RCC 7860 (cell line): ENCODE measurements around the gene MTUS2.

Experiments used
- DNase-seq: peaks from one replicate; pipeline ENCODE4 v3.0.0-alpha.2; 2015; ENCODE audit warnings: low spot score
- FAIRE-seq: peaks from 2 replicates; lab custom pipeline; 2012; peaks lifted over from hg19 to GRCh38; lab: Jason Lieb, UNC

The MTUS2 gene

DNA sequence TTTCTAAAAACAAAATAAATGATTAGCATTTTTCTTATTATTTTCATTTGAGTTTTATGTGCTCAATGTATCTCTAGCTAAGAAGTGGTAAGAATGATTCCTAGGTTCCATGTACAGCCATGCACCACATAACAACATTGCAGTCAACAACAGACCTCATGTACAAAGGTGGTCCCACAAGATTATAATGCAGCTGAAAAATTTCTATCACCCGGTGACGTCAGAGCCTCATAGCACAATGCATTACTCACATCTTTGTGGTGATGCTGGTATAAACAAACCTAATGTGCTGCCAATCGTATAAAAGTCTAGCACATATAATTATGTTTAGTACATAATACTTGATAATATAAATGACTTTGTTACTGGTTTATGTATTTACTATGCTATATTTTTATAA is 654.9 kb downstream of the MTUS2 start:
- FAIRE-seq (no peak), DNase-seq (no peak)

DNA sequence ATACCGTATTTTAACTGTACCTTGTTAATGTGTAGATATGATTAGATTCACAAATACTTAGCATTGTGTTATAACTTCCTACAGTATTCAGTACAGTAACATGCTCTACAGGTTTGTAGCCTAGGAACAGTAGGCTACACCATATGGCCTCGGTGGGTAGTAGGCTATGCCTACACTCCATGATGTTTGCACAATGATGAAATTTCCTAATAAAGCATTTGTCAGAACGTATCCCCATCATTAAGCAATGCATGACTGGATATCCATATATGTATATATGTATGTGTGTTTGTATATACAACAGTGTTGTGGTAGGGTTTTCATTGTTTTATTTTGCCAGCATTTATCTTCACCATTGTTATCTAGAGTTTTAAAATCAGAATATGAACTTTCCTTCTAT is 655.9 kb downstream of the MTUS2 start:
- no peak for FAIRE-seq
- DNase-seq: no peak

DNA sequence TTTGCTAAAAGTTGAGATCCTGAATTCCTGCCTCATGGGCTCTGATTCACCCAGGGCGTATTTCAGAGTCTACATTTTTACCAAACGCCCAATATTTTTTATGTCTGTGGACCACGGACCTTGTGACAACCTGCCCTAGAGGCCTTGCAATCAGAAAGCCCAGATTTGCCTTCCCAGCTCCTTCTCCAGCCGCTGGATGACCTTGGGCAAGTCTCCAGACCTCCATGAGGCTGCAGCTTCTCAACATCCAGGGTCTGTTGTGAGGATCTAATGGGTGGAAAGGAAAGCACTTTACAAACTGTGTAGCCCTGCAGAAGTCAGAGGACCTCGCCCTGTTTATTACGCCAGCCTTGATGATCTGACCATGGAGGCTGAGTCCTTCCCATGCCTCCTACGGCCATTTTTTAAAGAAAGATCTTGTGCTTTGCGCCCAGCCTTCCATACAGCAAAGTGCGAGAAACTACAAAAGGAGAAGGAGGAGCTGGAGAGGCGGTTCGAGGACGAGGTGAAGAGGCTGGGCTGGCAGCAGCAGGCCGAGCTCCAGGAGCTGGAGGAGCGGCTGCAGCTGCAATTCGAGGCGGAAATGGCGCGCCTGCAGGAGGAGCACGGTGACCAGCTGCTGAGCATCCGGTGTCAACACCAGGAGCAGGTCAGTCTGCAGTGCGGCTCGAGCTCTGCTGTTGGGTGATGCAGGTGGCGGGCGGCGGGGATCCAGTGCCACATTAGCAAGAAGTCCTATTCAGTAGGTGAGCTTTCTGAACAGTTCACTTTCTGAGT is 659.8 kb downstream of the MTUS2 start:
- DNase-seq: no peak
- no peak for FAIRE-seq

DNA sequence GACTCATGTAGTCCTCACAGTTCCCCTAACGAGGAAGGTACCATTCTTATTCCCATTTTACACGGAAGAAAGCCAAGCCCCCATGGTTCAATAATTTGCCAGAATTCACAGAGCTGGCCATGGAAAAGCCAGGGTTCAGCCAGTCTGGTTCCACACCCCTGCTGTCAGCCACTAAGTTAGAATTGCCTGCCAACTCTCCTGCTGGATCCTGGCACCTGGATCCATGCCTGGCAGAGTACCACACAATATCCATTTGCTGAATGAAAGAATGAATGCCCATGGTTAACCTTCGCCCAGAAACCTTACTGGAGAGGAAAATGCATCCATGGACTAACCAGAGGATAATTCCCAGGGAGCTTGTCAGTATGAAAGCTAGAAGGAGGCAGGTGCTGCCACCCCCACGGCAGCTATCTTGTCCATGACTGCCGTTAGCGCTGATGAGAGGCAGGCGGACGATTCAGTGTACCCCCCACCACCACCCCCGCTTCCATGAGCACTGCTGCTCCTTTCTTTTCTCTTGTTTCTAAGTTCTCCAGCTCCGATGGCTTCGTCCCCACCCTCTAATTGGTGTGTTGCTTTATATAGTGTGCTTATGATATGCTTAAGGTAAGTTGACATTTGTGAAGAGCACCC is 660.9 kb downstream of the MTUS2 start:
- DNase-seq (no peak), FAIRE-seq (no peak)

DNA sequence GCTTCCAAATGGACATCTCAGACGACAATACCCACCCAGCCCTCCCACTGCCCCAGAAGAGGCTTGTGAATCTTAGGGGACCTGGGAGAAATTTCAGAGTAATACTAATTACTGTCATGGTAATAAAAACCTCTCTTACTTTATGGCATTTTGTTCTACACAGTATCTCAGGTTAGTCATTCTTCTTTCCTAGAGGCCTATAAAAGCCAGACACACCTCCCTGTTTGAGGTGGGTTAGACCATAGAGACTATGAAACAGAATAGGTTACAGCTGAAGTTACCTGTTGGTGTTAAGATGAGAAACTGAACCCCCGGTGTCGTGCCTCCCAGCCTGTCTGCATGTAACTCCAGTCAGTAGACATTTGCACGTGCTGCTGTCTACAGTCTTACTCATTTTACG is 661.5 kb downstream of the MTUS2 start:
- no peak for DNase-seq
- no peak for FAIRE-seq

DNA sequence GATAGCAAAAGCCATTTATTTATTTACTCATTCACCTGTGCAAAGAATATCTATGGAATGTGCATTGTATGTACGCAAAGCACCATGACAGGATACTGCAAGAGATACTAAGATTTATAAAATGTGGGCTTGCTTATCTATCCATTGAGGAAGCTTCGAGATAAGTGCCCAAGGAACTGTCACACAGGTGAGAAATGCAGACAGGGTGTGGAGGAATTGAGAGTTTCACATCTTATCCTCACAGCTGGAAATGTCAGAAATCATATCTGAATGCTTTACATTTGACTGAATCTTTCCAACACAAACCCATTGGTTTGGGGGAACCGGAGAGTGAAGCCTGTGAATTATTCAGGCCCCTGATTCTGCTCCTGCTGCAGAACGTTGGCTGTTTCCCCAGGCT is 662.4 kb downstream of the MTUS2 start:
- FAIRE-seq (no peak), DNase-seq (no peak)

DNA sequence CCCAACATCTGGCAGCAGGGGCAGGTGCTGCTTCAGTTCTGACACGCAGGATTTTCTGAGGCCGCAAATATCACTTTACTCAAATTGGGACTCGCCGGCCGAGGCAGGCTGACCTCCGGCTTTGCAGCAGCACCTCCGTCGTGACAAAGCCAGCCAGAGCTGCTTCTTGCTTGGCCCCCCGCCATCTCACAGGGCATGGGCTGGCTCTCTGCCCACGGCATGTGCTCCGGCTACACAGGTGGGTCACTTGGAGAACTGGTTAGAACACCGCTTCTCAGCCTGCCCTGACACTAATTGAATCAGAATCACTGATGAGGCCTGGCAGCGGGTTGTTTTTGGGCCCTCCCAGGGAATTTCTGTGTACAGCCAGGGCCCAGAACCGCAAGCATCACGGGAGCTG is 663.1 kb downstream of the MTUS2 start:
- FAIRE-seq (no peak), DNase-seq (no peak)

DNA sequence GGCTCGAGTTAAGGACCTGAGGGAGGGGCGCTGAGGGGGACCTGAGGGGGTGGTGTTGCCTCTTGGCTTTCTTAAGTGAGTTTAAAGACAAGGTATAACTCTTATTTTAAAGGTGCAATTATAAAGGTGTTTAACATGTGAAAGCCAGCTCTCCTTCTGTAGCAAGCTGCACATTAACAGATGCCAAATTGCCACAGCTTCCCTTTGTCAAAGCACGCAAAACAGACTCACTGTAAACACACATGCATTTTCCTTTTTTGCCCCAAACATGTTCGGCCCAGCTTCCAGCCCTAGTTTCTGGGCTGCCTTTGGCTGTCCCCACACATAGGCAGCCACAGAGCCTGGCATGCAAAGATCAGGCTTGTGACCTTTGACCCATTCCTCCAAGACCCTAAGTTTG is 663.5 kb downstream of the MTUS2 start:
- FAIRE-seq (no peak), DNase-seq (no peak)

DNA sequence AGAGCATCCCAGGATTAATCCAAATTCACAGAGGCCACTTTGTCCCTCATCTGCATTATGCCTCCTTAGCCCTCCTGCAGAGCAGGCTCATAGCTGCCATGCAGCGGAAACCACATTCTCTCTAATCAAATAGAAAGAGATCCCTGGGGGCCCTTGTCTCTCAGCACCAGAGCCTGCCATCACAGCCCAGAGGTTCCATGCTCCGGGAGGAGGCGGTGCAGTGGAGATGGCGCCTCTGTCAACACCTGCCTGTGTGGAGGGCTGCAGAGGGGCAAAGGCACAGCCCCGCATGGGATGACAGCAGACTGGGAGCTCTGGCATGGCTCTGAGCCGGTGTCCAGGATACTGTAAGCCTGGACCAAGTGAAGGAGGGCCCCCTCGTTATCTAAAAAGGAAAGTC is 664.1 kb downstream of the MTUS2 start:
- DNase-seq: no peak
- FAIRE-seq: no peak

DNA sequence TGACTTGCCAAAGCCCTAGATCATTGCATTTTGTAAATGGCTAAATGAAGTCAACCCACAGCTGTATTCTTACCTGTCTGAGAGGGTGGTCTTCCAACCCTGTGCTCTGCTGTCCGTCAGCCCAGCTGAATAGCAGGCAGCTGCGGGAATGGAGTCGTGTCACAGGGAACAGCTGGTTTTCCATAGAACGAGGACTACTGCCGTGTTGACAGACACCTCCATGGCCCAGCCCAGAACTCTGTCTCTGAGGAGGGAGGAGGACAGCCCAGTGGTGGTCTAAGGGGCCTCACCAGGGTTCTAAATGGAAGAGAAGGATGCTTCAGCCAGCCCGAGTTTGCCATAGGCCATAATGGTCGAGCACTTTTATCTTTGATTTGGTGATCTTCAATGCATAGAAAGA is 664.7 kb downstream of the MTUS2 start:
- FAIRE-seq: no peak
- no peak for DNase-seq

DNA sequence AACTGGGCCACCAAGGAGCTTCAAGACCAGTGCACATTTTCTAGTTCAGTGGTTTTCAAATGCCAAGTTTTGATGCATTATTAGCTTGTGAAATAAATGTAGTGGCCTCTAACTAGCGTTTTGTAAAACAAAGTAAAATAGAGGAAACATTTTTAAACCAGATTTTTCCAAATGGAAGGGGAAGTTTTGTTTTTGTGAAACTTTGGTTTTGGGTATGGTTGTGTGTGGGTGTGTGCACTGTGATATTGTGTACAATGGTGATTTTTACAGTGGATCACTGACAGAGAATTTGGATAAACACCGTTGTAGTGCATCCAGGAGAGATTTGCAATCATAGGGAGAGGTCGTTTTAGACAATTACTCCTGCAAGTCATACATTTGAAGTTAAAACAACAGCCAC is 666.4 kb downstream of the MTUS2 start:
- FAIRE-seq (no peak), DNase-seq (no peak)

DNA sequence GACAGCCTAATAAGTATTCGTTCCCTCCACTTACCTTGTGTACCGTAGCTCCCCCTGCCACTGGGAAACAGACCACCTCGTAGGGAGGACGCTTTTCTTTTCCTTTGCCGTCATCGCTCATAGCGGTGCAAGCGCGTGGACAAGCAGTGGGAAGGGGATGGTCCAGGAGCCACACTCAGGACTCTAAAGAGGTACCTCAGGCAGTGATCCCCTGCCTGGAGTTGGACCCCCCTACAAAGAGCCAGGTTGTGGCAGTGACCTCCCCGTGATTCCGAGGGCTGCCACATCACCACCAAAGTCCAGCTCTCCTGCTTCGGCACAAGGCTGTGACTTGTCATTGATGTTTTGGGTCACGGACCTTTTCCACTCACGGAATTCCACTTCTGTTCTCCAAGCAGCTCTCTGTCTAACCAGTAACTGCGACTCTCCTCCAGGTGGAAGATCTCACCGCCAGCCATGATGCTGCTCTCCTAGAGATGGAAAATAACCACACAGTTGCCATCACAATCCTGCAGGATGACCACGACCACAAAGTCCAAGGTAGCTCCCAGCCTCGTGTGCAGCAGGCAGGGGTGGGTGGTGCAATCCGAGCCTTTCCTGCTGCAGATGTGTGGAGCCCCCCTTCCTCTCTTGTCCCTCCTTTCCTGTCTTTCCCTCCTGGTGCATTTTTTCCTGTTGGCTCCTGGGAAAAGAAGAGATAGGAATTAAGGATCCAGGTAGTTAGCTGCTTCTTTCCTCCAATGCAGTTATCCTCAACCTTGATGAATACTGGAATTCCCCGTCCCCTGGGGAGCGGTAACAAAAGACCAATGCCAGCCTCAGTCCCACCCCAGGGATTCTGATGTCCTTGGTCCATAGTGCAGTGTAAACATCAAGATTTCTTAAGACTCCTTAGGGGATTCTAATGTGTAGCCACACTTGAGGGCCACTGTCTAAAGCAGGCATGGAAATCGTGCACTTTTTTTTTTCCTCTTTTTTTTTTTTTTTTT is 667.6 kb downstream of the MTUS2 start:
- no peak for DNase-seq
- FAIRE-seq: no peak

DNA sequence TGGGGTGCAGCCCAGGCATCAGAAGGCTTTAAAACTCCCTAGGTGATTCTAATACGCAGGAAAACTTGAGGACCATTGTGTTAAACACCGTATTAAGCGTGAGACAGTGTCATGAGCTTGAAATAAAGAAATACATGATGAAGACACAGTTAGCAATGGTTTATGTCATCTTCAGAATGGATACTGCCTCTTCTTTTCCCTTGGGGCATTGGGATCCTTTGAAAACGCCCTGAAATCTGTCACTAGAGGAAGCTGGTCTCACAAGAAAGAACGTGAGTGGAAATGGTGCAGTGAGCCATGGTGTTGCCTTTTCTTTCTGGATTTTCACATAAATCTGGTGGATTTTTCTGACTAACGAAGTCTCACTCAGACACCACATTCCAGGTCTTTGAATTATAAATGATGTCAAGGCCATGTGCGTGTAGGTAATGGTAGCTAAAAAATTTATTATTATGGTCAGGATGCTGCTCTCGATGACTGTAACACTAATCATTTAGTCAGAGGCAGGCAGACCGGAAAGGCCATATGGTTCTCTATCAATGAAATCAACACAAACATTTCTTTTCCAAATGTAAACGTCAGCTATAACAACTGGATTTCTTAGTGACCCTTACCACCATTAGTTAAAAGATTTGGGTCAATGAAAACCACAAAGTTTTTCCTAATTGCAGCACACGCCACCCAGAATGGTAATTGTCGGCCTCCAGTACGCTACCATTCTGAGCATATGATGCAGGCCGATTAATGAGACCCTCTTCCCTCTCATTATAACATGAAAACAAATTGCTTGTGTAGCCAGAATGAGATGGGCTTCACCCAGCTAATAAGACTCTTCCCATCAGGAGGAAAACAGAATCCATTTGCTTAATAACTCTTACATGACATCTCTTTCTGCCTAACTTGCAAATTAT is 669.8 kb downstream of the MTUS2 start:
- DNase-seq (no peak), FAIRE-seq (no peak)

DNA sequence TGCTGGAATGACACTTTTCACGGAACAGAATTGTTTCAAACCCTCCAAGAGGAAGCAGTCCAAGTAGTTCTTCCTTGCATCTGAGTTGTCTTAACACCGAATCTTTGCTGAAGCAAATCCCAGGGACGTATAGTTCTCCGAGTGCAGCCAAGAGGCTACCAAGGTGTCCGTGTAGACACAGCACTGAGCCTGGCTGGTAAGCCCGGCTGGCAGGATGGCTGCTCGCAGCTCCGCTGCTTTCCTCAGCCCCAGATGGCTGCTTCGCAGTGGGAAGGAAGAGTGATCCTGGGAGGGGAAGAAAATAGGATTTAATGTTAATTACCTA is 670.4 kb downstream of the MTUS2 start:
- no peak for DNase-seq
- no peak for FAIRE-seq

DNA sequence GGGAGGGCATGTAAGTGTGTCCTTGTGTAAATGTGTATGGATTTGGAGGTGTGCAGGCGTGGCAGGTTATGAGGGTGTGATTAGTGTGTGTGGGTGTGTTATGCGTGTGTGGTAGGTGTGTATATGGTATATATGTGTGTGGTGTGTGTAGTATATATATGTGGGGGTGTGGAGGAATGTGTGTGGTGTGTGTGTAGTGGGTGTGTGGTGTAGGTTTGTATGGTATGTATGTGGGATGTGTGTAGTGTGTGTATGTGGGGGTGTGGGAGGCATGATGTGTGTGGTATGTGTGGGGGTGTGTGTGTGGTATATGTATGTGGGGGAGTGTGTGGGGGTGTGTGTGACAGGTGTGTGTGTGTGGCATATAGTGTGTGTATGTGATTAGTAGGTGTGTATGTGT is 671.1 kb downstream of the MTUS2 start:
- DNase-seq: no peak
- no peak for FAIRE-seq

DNA sequence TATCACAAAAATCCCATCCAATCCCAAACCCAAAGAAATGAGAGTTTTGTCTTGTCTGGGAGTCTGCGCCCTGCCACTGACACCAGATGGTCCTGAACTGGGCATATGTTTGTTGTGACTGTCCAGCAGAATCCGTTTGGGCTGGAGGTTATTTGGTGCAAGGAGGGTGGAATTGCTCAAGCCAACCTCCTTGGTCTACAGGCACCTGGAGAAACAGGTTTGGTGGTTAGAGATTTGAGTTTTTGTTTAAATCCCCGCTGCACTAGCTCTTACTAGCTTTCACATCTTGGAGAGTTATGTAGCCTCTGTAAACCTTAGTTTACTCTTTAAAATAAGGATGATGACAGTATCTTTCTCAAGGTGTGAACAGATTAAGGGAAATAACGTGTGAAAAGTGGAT is 673.7 kb downstream of the MTUS2 start:
- no peak for FAIRE-seq
- no peak for DNase-seq

DNA sequence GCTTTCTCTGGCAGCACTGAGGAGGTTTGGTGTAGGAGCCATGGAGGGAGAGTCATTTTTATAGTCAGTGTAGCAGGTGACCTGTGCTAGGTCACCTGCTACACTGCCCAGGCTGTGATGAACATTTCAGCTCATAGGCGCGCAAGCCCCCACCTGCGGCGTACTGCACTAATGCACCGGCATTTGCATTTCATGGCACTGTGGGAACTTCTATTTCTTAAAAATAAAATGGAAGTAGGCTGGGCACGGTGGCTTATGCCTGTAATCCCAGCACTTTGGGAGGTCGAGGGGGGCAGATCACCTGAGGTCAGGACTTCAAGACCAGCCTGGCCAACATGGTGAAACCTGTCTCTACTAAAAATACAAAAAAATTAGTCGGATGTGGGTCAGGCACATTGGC is 674.4 kb downstream of the MTUS2 start:
- DNase-seq (no peak), FAIRE-seq (no peak)

DNA sequence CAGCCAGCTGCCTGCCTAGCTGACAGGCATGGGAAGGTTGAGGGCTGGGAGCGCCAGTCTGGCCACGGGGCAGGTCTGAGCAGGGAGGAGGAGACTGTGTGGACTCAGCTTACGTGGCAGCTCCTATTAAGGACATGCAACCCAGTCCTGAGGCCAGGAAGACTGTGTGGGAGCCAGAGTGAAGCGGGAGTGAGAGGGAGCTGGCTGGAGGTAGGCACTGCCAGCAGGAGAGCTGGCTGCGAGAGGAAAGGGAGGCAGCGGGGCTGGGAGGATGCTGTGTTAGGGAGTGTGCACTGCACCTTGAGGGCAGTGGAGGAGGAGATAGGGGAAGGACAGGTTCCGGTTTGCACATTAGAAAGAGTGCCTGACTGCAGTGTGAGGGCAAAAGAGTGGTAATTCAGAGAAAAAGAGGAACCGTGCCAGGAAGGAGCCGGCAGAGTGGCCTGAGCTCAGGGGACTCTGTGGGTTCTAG is 676.1 kb downstream of the MTUS2 start:
- FAIRE-seq: no peak

DNA sequence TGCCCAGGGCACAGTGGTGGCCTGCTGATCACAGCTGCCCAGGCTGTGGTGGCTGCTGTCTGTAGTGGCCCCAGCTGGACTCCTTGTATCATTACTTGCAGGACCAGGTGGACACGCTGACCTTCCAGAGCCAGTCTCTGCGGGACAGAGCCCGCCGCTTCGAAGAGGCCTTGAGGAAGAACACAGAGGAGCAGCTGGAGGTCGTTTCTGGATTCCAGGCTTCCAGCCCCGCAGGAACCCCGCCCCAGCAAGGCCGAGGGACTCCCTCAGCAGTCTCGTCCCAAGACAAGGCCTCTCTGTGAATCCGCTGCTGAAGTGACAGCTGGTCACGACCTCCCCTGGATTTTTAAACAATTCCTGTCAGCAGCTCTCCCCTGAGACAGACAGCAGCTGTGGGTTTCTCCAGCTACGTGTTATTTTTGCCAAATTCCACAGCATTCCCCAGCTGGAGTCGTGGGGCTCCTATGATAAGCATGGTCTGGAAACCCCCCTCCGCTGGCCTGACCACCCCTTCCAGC is 677.1 kb downstream of the MTUS2 start:
- FAIRE-seq: no peak
- no peak for DNase-seq

More for the DNA sequence above, 676.1 kb downstream of the MTUS2 start:
- no peak for DNase-seq

DNA sequence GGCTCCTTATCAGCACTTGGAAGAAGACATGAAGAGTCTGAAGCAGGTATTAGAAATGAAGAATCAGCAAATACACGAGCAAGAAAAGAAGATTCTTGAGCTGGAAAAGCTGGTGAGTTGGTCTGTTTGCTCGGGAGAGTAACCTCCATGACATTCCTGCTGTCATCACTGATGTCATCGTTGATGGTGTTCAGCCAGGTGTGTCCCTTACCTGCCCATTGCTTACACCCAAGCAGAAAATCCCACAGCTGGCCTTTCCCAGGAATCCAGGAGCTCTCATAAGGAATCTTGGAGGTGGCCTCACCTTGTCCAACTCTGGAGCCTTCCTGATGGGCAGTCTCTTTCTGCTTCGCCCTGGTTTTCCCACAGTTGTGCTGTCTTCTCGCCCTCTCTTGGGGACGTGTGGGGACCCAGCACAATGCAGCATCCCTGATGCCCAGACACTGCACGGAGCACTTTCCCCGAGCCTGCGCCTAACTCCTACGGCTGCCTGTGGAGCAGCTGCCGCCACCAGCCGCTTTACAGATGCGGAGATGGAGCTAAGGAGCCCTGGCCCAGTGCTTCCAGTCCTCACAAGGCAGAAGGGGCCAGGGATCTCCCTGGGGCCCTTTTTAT is 678.4 kb downstream of the MTUS2 start:
- no peak for DNase-seq
- FAIRE-seq: no peak
